Kidney epithelial cell (primary cell): ENCODE data around the gene FCF1. TPM values are rescaled to one million over a fixed set of nuclear protein-coding genes. Genes with fewer than 3 reads are reported as not detected.
A peak's percentile ranks its signal among the peaks of the same experiment; 100 is the strongest.

Experiments
- DNase-seq: peaks from one replicate; pipeline ENCODE4 v3.0.0-alpha.2; 2010; ENCODE audit warnings: low read depth
- H3K27me3 ChIP-seq: 2 replicates; pipeline ENCODE4 v1.6.0; 2011; ENCODE audit warnings: low read length; ENCODE audit not compliant: control insufficient read depth, insufficient read depth
- H3K36me3 ChIP-seq: 2 replicates; pipeline ENCODE4 v1.5.1; 2011; ENCODE audit warnings: low read length; ENCODE audit not compliant: control insufficient read depth, insufficient read depth
- H3K4me3 ChIP-seq: 2 replicates; pipeline ENCODE4 v1.5.1; 2011; ENCODE audit warnings: low read depth, mild to moderate bottlenecking, control low read depth, low read length
- total RNA-seq: library from RNA; depleted of rRNA; stranded (reverse); fragments of >200 nt; gene quantifications from 2 replicates; pipeline ENCODE4 v1.2.3, GENCODE V29; 2015
- TF ChIP-seq, protein P1 (sequence below): IDR thresholded peaks from 2 replicates; pipeline ENCODE4 v1.5.1; 2011; ENCODE audit warnings: mild to moderate bottlenecking, moderate library complexity, low read length, control low read depth, inconsistent platforms; ENCODE audit not compliant: insufficient read depth, poor library complexity, severe bottlenecking

Gene FCF1
- 44.4 and 45.4 TPM in 2 replicates for total RNA-seq

GRCh38 chr14:74712499-74713394 is at the start of gene FCF1, which contains the start of gene AREL1:
TSS of gene FCF1 (plus strand) at chr14:74713144. CDS start at chr14:74713198, 54 bp downstream.
TSS of gene AREL1 (minus strand) at chr14:74713080. CDS start at chr14:74685615, 27,465 bp downstream.
- Histone ChIP-seq H3K4me3 (peak within 1 kb of the TSS; percentile 98), H3K36me3 (no peaks in the 10 kb centered on the region), H3K27me3 (no peaks in the 10 kb centered on the region)
- TF ChIP-seq, protein P1, sequence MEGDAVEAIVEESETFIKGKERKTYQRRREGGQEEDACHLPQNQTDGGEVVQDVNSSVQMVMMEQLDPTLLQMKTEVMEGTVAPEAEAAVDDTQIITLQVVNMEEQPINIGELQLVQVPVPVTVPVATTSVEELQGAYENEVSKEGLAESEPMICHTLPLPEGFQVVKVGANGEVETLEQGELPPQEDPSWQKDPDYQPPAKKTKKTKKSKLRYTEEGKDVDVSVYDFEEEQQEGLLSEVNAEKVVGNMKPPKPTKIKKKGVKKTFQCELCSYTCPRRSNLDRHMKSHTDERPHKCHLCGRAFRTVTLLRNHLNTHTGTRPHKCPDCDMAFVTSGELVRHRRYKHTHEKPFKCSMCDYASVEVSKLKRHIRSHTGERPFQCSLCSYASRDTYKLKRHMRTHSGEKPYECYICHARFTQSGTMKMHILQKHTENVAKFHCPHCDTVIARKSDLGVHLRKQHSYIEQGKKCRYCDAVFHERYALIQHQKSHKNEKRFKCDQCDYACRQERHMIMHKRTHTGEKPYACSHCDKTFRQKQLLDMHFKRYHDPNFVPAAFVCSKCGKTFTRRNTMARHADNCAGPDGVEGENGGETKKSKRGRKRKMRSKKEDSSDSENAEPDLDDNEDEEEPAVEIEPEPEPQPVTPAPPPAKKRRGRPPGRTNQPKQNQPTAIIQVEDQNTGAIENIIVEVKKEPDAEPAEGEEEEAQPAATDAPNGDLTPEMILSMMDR = no peak
- peak; percentile 61 for DNase-seq

GRCh38 chr14:74663884-74664283 is 49.1 kb upstream of the FCF1 start:
- H3K36me3 ChIP-seq = no peaks in the 10 kb centered on the region
- DNase-seq = no peak
- TF ChIP-seq, protein P1 = no peak
- no peaks in the 10 kb centered on the region for H3K27me3 ChIP-seq
- no peak overlapping the region for H3K4me3 ChIP-seq

- TF ChIP-seq, protein P1 = no peak
- no peaks in the 10 kb centered on the region for H3K36me3 ChIP-seq
- DNase-seq = no peak
- H3K4me3 ChIP-seq = no peak overlapping the region
- H3K27me3 ChIP-seq = no peaks in the 10 kb centered on the region
Observed at GRCh38 chr14:74664717-74665116, 48.2 kb upstream of the FCF1 start.

- TF ChIP-seq, protein P1 = no peak
- Histone ChIP-seq H3K27me3 (no peaks in the 10 kb centered on the region), H3K36me3 (peaks cover under 1% of the 10 kb centered on the region), H3K4me3 (no peak overlapping the region)
- DNase-seq = no peak
Observed at GRCh38 chr14:74667758-74668157, 45.2 kb upstream of the FCF1 start.

DNA sequence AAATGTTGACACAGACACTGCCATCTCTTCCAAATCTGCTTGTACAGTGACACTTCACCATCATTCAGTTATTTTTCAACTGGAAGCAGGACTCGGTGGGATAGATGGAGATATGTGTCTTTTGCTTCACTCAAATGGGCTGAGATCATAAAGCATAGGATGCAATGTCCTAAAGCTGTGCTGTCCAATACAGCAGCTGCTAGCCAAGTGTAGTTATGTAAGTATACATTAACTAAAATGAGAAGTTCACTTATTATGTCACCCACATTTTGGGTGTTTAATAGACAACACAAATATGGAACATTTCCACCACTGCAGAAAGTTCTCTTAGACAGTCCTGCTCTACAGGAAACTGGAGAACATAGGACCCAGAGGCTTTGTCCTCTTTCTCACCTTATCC is 43.7 kb upstream of the FCF1 start:
- Histone ChIP-seq H3K36me3 (peaks cover 3% of the 10 kb centered on the region), H3K27me3 (no peaks in the 10 kb centered on the region), H3K4me3 (no peak overlapping the region)
- TF ChIP-seq, protein P1 = no peak
- no peak for DNase-seq

GRCh38 chr14:74669846-74670245 is 43.1 kb upstream of the FCF1 start:
- no peak for DNase-seq
- TF ChIP-seq, protein P1 = no peak
- H3K27me3 ChIP-seq = no peaks in the 10 kb centered on the region
- H3K4me3 ChIP-seq = no peak overlapping the region
- peaks cover 3% of the 10 kb centered on the region for H3K36me3 ChIP-seq
